ENCODE results near the gene ALAS1.

- no peak for TF ChIP-seq CTCF (IDR thresholded peaks at IDR 0.05; ENCODE audit: poor library complexity)
- TF ChIP-seq EZH2 (IDR thresholded peaks at IDR 0.05; ENCODE audit: borderline replicate concordance), result no peak
These were observed 2.7 kb upstream of the ALAS1 start for GRCh38 chr3:52195291-52195597.
